ENCODE results near the gene GJA8.
"Not testable (repeated sequence)": the region's sequence is repeated elsewhere in the genome, so short reads cannot be mapped to it uniquely, and the experiment has no call there.

Gene GJA8

GRCh38 chr1:147928236-147929132, 25.9 kb downstream of the GJA8 start, which contains the start of gene GPR89B:
GPR89B (plus strand) TSS chr1:147928420; CDS start chr1:147928537, 117 bp downstream.
- DNase-seq = peak; percentile 80 to 92 (median 88)

GRCh38 chr1:147931137-147931536, 28.5 kb downstream of the GJA8 start:
- not testable (repeated sequence) for DNase-seq

GRCh38 chr1:147935296-147935695, 32.7 kb downstream of the GJA8 start:
- DNase-seq = not testable (repeated sequence)

- not testable (repeated sequence) for DNase-seq
Measured at GRCh38 chr1:147940456-147940855, 37.9 kb downstream of the GJA8 start.

- DNase-seq = not testable (repeated sequence)
Measured at GRCh38 chr1:147942563-147942962, 40.0 kb downstream of the GJA8 start.

- DNase-seq = not testable (repeated sequence)
Measured at GRCh38 chr1:147949517-147949916, 46.9 kb downstream of the GJA8 start.

All from stimulated activated naive CD4-positive, alpha-beta T cell (primary cell).